Activated CD4-positive, alpha-beta memory T cell treated with anti-CD3 and anti-CD28 coated beads, Interleukin-2, amount 10 ng/mL, durations not matched to agents 7 days and 5 days (primary cell): Measurements from ENCODE around the gene SRM. TPM values are rescaled to one million over a fixed set of nuclear protein-coding genes. Genes with fewer than 3 reads are reported as not detected.
A peak's percentile ranks its signal among the peaks of the same experiment; 100 is the strongest.
"Not testable (repeated sequence)": the region's sequence is repeated elsewhere in the genome, so short reads cannot be mapped to it uniquely, and the experiment has no call there.

Experiments used
- CTCF ChIA-PET: fragments of 350-600 bp; sonication (Branson Sonifier 250); formaldehyde crosslinking; loops from one replicate; lab custom pipeline; 2021; ENCODE audit warnings: antibody characterized with exemption, inconsistent platforms; lab: Charles Lee
- POLR2A ChIA-PET: fragments of 350-600 bp; sonication (Branson Sonifier 250); formaldehyde crosslinking; loops from one replicate; lab custom pipeline; 2021; ENCODE audit warnings: antibody characterized with exemption; lab: Charles Lee
- DNase-seq: peaks from one replicate; pipeline ENCODE4 v3.0.0-alpha.2; 2020
- H3K27ac Mint-ChIP-seq: one replicate; pipeline ENCODE4 v1.8.0; 2021; ENCODE audit warnings: mild to moderate bottlenecking, mixed read lengths
- H3K27me3 Mint-ChIP-seq: one replicate; pipeline ENCODE4 v1.8.0; 2021; ENCODE audit warnings: mixed read lengths
- H3K36me3 Mint-ChIP-seq: one replicate; pipeline ENCODE4 v1.8.0; 2021; ENCODE audit warnings: low read depth, mixed read lengths
- H3K4me1 Mint-ChIP-seq: one replicate; pipeline ENCODE4 v1.8.0; 2021; ENCODE audit warnings: mixed read lengths
- H3K4me3 Mint-ChIP-seq: one replicate; pipeline ENCODE4 v1.8.0; 2021; ENCODE audit warnings: mild to moderate bottlenecking, mixed read lengths
- H3K9me3 Mint-ChIP-seq: one replicate; pipeline ENCODE4 v1.8.0; 2021; ENCODE audit warnings: mixed read lengths
- total RNA-seq, 2 experiments: library from RNA; stranded (reverse); gene quantifications; one replicate each; pipeline ENCODE4 v1.2.3, GENCODE V29; 2021

The SRM gene
- 10 to 100 TPM; 69.3 to 72.1 TPM for total RNA-seq

DNA sequence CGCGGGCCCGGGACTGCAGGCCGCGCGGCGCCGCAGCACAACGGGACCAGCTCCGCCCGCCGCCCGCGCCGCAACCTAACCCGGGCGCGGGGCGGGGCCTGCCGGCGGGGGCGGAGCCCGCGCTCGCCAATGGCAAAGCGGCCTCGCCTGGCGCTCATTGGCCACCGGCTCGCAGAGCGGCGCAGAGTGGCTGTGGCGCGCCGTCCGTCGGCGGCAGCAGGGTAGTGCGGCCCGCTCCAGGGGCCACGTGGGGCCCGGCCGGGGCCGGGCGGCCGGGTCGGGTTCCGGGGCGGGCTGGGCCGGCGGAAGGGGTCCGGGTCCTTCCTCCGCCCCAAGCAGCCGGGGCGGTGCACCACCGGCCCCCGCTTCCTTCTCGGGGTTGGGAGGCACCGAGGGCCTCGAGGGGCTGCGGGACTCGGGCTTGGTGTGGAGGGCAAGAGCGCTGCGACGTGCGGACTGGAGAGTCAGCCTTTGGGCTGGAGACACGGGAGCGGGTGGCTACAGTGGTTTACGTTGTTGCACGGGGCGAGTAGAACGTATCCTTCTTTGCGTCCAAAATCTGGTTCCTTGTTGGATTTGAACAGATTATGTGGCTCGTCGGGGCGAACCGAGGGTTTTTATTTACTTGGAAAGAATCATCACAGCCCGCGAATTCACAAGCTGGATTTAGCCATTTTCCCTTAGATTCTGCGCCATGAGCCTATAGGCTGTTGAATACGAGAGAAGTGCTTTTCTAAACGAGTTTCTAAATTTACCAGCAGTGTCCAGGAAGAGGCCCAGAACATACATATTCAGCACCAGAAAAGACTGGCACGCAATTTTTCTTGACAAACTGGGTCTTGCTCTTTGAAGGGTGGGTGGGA is at the start of gene SRM:
Gene SRM (minus strand): TSS at position 51 of the 863 bp plus-strand sequence. CDS start 75 bp downstream, outside the sequence.
- peak within 1 kb of the TSS; percentile 85 for H3K27ac Mint-ChIP-seq
- POLR2A ChIA-PET = interaction anchor here (0.6 to 4.6 kb wide), 17 partner anchors 8 to 848 kb away, joined by 3 to 40 read pairs (median 7); partner anchors contain the start of genes CLCN6, EXOSC10, MTOR and TARDBP
- no peaks in the 10 kb centered on the region for H3K9me3 Mint-ChIP-seq
- peaks cover 34% of the 10 kb centered on the region for H3K36me3 Mint-ChIP-seq
- H3K4me1 Mint-ChIP-seq = peaks cover 51% of the 10 kb centered on the region
- peak; percentile 92 for DNase-seq
- H3K27me3 Mint-ChIP-seq = no peaks in the 10 kb centered on the region
- peak within 1 kb of the TSS; percentile 97 for H3K4me3 Mint-ChIP-seq
- CTCF ChIA-PET = interaction anchor here (1.4 to 6.7 kb wide), 6 partner anchors 9 to 40 kb away, joined by 4 to 72 read pairs (median 7); partner anchors contain the start of gene EXOSC10

GRCh38 chr1:11109047-11109760 is 49.4 kb upstream of the SRM start:
- Mint-ChIP-seq H3K9me3 (no peaks in the 10 kb centered on the region), H3K27ac (no peak overlapping the region), H3K4me1 (no peaks in the 10 kb centered on the region), H3K4me3 (no peak overlapping the region), H3K36me3 (peaks cover 49% of the 10 kb centered on the region), H3K27me3 (no peaks in the 10 kb centered on the region)
- DNase-seq = no peak
- ChIA-PET POLR2A (interaction anchor here (1.3 kb wide), 1 partner anchor 11 kb away, joined by 4 read pairs; no protein-coding TSS in a partner anchor), CTCF (interaction anchor here (1.7 to 3.9 kb wide), 2 partner anchors 10 to 71 kb away, joined by 4 to 13 read pairs; partner anchors contain the start of gene EXOSC10)

- no peaks in the 10 kb centered on the region for H3K4me1 Mint-ChIP-seq
- CTCF ChIA-PET = interaction anchor here (1.0 to 3.9 kb wide), 2 partner anchors 9 to 70 kb away, joined by 5 to 13 read pairs; no protein-coding TSS in a partner anchor
- peaks cover 38% of the 10 kb centered on the region for H3K36me3 Mint-ChIP-seq
- H3K27me3 Mint-ChIP-seq = no peaks in the 10 kb centered on the region
- H3K9me3 Mint-ChIP-seq = no peaks in the 10 kb centered on the region
- H3K4me3 Mint-ChIP-seq = no peak overlapping the region
- no peak for DNase-seq
- H3K27ac Mint-ChIP-seq = no peak overlapping the region
- POLR2A ChIA-PET = interaction anchor here (0.8 to 1.7 kb wide), 2 partner anchors 8 to 11 kb away, joined by 3 to 6 read pairs; partner anchors contain the start of gene EXOSC10
Measured at GRCh38 chr1:11107599-11107998, 47.8 kb upstream of the SRM start.

DNA sequence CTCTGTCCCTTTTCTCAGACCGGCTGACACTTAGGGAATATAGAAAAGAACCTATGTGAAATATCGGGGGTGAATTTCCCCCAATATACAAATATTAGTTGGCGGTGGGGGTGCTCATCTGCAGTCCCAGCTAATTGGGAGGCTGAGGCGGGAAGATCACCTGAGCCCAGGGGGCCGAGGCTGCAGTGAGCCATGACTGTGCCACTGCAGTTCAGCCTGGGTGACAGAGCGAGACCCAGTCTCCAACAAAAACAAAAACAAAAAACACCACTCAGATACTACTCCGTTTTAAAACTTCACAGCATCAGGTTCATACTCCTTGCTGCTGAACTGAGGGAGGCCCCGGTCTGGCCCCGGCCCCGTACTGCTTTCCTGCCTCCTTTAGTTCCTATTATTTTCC is 45.8 kb upstream of the SRM start:
- CTCF ChIA-PET = interaction anchor here (0.8 kb wide), 1 partner anchor 68 kb away, joined by 4 read pairs; no protein-coding TSS in a partner anchor
- DNase-seq = no peak
- no peak overlapping the region for H3K27ac Mint-ChIP-seq
- H3K27me3 Mint-ChIP-seq = no peaks in the 10 kb centered on the region
- POLR2A ChIA-PET = no interaction called here
- H3K4me1 Mint-ChIP-seq = peaks cover 7% of the 10 kb centered on the region
- H3K4me3 Mint-ChIP-seq = no peak overlapping the region
- H3K9me3 Mint-ChIP-seq = no peaks in the 10 kb centered on the region
- H3K36me3 Mint-ChIP-seq = peaks cover 30% of the 10 kb centered on the region

GRCh38 chr1:11101347-11101746 is 41.5 kb upstream of the SRM start:
- Mint-ChIP-seq H3K4me1 (peaks cover 24% of the 10 kb centered on the region), H3K4me3 (peak overlapping the region; percentile 49), H3K9me3 (no peaks in the 10 kb centered on the region), H3K27me3 (no peaks in the 10 kb centered on the region), H3K36me3 (peaks cover 20% of the 10 kb centered on the region), H3K27ac (no peak overlapping the region)
- POLR2A ChIA-PET = no interaction called here
- CTCF ChIA-PET = no interaction called here
- DNase-seq = no peak

DNA sequence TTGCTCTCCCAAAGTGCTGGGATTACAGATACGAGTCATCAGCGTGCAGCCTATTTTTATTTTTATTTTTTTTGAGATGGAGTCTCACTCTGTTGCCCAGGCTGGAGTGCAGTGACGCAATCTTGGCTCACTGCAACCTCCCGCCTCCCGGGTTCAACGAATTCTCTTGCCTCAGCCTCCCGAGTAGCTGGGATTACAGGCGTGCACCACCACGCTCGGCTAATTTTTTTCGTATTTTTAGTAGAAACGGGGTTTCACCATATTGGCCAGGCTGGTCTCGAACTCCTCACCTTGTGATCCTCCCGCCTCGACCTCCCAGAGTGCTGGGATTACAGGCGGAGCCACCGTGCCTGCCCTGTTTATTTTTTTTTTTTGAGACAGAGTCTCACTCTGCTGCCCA is 41.0 kb upstream of the SRM start:
- peaks cover 19% of the 10 kb centered on the region for H3K36me3 Mint-ChIP-seq
- CTCF ChIA-PET, H3K9me3 Mint-ChIP-seq, H3K27ac Mint-ChIP-seq, H3K27me3 Mint-ChIP-seq, DNase-seq, H3K4me3 Mint-ChIP-seq: not testable (repeated sequence)
- H3K4me1 Mint-ChIP-seq = peaks cover 24% of the 10 kb centered on the region
- POLR2A ChIA-PET = interaction anchor here (1.6 to 3.1 kb wide), 3 partner anchors 21 to 161 kb away, joined by 4 to 38 read pairs (median 16); partner anchors contain the start of genes MTOR and SRM

DNA sequence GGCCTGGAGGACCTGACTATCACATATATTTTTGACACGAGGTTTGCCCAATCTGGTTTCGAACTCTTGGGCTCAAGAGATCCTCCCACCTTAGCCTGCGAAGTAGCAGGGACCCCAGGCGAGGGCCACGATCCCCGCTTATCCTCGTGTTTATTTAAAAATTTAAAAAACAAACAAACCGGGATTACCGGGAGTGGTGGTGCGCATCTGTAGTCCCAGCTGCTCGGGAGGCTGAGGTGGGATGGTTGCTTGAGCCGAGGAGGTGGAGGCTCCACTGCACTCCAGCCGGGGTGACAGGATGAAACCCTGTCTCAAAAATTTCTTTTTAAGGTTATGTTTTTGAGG is 40.3 kb upstream of the SRM start:
- DNase-seq = no peak
- Mint-ChIP-seq H3K27ac (peak overlapping the region; percentile 91), H3K4me1 (peaks cover 24% of the 10 kb centered on the region), H3K27me3 (no peaks in the 10 kb centered on the region), H3K36me3 (peaks cover 21% of the 10 kb centered on the region), H3K9me3 (no peaks in the 10 kb centered on the region), H3K4me3 (peak overlapping the region; percentile 92)
- ChIA-PET CTCF (interaction anchor here (0.8 to 6.6 kb wide), 11 partner anchors 10 to 545 kb away, joined by 3 to 62 read pairs (median 5); no protein-coding TSS in a partner anchor), POLR2A (interaction anchor here (1.0 to 3.1 kb wide), 16 partner anchors 8 to 808 kb away, joined by 3 to 38 read pairs (median 6); partner anchors contain the start of genes MTOR, SRM and TARDBP)

- H3K27ac Mint-ChIP-seq = peak within 1 kb of the TSS; percentile 91
- no peaks in the 10 kb centered on the region for H3K9me3 Mint-ChIP-seq
- peak within 1 kb of the TSS; percentile 92 for H3K4me3 Mint-ChIP-seq
Measured at GRCh38 chr1:11099310-11100148, 39.7 kb upstream of the SRM start, which contains the start of gene EXOSC10. EXOSC10 (minus strand) TSS chr1:11099869; CDS start chr1:11099831, 38 bp downstream.

DNA sequence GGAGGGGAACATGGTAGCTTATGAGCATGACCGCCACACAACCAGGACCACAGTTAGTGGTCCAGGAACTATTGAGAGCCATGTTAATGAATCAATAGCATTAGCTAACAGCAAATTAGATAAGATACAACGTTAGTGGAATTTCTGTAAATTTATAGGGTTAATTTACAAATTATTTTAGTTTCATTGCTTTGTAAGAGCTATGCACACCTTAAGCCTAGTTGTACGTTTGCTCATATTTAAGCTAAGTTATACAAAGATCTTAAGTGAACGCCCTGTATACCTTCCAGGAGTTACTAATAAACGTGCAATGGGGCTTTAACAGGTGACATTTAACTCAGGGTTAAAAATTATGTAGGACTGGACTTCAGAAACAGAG is 39.1 kb upstream of the SRM start:
- Mint-ChIP-seq H3K4me3 (peak overlapping the region; percentile 92), H3K36me3 (peaks cover 22% of the 10 kb centered on the region), H3K27me3 (no peaks in the 10 kb centered on the region), H3K4me1 (peaks cover 24% of the 10 kb centered on the region), H3K27ac (peak overlapping the region; percentile 91), H3K9me3 (no peaks in the 10 kb centered on the region)
- ChIA-PET POLR2A (interaction anchor here (0.8 to 3.1 kb wide), 22 partner anchors 9 to 809 kb away, joined by 3 to 38 read pairs (median 4); partner anchors contain the start of genes MTOR, SRM, TARDBP and UBIAD1), CTCF (interaction anchor here (0.9 to 6.6 kb wide), 14 partner anchors 9 to 546 kb away, joined by 3 to 62 read pairs (median 5); partner anchors contain the start of genes SRM and TARDBP)
- DNase-seq = no peak

More at GRCh38 chr1:11099310-11100148, 39.7 kb upstream of the SRM start, which contains the start of gene EXOSC10:
- CTCF ChIA-PET = interaction anchor here (0.6 to 6.6 kb wide), 17 partner anchors 8 to 546 kb away, joined by 3 to 62 read pairs (median 5); partner anchors contain the start of genes SRM and TARDBP
- Mint-ChIP-seq H3K4me1 (peaks cover 24% of the 10 kb centered on the region), H3K36me3 (peaks cover 22% of the 10 kb centered on the region), H3K27me3 (no peaks in the 10 kb centered on the region)
- DNase-seq = peak; percentile 96
- POLR2A ChIA-PET = interaction anchor here (0.8 to 3.1 kb wide), 20 partner anchors 8 to 808 kb away, joined by 3 to 38 read pairs (median 5); partner anchors contain the start of genes MTOR, SRM and TARDBP

DNA sequence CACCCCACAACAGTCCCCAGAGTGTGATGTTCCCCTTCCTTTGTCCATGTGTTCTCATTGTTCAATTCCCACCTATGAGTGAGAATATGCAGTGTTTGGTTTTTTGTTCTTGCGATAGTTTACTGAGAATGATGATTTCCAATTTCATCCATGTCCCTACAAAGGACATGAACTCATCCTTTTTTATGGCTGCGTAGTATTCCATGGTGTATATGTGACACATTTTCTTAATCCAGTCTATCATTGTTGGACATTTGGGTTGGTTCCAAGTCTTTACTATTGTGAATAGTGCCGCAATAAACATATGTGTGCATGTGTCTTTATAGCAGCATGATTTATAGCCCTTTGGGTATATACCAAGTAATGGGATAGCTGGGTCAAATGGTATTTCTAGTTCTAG is 24.0 kb upstream of the SRM start:
- H3K4me3 Mint-ChIP-seq, DNase-seq, H3K9me3 Mint-ChIP-seq, CTCF ChIA-PET, POLR2A ChIA-PET, H3K4me1 Mint-ChIP-seq, H3K27me3 Mint-ChIP-seq, H3K27ac Mint-ChIP-seq: not testable (repeated sequence)
- H3K36me3 Mint-ChIP-seq = peaks cover 69% of the 10 kb centered on the region

DNA sequence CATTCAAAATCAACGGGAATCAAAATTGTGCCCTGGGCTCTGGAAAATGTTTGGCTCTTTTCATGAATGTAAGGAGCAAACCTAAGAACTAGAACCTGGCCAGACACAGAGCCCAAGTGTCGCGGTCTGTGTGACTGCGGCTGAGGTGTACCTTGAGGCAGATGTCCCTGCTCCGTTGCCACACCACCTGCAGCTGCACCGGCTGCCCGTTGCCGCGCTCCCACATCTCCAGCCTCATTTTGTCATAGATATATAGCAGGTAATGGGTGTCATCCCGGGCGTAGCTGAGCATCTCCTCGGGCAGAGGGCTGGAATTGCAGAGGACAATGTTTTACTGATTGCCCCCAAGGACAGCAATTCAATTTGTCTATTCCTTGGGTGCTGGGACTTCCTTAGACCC is 21.1 kb upstream of the SRM start:
- H3K36me3 Mint-ChIP-seq = peaks cover 62% of the 10 kb centered on the region
- no peaks in the 10 kb centered on the region for H3K4me1 Mint-ChIP-seq
- ChIA-PET CTCF (interaction anchor here (0.9 kb wide), 1 partner anchor 18 kb away, joined by 3 read pairs; no protein-coding TSS in a partner anchor), POLR2A (interaction anchor here (0.9 to 4.0 kb wide), 2 partner anchors 11 to 18 kb away, joined by 3 to 16 read pairs; partner anchors contain the start of gene EXOSC10)
- no peaks in the 10 kb centered on the region for H3K9me3 Mint-ChIP-seq
- DNase-seq = no peak
- no peak overlapping the region for H3K4me3 Mint-ChIP-seq
- H3K27me3 Mint-ChIP-seq = no peaks in the 10 kb centered on the region
- H3K27ac Mint-ChIP-seq = no peak overlapping the region
